GM21529 (cell line): ENCODE results near the gene KLLN.
"Not testable (repeated sequence)": the region's sequence is repeated elsewhere in the genome, so short reads cannot be mapped to it uniquely, and the experiment has no call there.

Experiments used
- ATAC-seq: cut with Tn5 transposase; IDR thresholded peaks from one replicate; pipeline ENCODE4 v1.9.1; 2021; ENCODE audit not compliant: unreplicated experiment

The KLLN gene

GRCh38 chr10:87843714-87844113 is 19.6 kb downstream of the KLLN start:
- no peak for ATAC-seq

DNA sequence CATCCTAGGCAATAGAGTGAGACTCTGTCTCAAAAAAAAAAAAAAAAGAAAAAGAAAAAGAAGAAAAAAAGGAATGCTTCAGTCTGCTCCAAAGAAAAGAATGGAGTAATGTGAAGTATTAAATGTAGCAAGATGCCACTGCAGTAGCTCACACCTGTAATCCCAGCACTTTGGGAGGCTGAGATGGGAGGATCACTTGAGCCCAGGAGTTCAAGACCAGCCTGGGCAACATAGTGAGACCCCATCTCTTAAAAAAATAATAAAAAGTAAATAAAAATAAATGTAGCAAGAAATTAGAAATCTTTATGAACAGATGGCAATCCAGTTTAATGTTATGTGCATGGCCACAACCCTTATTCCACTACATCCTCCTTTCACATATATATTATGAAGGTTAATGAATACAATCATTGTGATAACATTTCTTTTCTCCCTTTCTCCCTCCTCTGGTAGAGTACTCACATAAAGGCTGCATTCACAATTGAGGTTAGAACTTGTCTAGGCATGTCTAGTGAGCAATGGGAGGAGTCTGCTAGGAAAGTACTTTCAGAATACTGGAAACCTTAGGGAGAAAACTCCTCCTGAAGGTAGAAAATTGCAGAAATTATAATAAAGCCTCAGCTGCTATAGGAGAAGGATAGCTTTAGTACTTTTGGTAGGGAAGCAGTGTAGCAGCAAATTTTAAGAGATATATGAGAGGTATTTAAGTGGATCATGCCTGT is 20.4 kb downstream of the KLLN start:
- ATAC-seq, result no peak

DNA sequence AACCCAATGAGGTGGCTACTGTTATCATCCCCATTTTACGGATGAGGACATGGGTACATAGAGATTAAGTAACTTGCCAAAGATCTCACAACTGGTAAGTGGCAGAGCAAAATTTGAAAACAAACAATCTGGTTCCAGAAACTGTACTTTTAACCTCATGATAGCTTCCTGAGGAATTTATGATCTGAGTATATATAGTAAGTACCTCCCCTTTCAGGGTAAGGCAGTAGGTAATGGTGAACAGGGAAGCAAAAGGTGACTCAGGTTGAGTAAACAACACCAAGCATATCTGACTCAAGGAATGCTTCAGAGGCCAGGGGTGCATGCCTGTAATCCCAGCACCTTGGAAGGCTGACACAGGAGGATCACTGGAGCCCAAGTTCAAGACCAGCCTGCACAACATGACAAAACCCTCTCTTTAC is 21.1 kb downstream of the KLLN start:
- no peak for ATAC-seq

DNA sequence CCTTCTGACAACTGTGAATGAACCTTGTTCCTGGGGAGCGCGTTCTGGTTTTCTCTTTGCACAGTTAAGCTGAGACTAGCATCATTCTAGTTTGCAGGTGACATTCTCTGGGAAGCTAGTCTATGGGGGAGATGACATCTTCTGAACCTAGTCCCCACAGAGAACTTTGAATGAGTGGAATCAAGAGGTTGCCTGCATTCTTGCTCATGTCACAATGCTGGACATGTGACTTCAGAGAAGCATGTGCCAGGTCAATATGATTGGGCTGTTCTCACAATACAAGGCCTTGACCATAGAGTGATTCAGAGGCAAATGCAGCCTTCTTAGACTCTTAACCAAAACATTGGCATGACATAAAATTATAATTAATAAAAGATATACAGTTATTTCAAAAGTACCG is 22.1 kb downstream of the KLLN start:
- no peak for ATAC-seq

DNA sequence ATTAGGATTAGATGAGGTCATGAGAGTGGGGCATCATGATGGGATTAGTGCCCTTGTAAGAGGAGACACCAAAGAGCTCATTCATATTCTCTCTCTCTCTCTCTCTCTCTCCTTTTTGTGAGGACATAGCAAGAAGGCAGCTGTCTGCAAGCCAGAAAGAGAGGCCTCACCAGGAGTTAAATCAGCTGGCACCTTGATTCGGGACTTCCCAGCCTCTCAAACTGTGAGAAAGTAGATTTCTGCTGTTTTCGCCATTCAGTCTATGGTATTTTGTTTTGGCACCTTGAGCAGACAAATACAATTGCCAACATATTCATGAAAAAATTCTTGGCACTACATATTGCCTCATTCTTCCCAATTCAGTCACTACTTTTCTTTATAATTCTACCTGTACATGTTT is 24.7 kb downstream of the KLLN start:
- ATAC-seq, result no peak

DNA sequence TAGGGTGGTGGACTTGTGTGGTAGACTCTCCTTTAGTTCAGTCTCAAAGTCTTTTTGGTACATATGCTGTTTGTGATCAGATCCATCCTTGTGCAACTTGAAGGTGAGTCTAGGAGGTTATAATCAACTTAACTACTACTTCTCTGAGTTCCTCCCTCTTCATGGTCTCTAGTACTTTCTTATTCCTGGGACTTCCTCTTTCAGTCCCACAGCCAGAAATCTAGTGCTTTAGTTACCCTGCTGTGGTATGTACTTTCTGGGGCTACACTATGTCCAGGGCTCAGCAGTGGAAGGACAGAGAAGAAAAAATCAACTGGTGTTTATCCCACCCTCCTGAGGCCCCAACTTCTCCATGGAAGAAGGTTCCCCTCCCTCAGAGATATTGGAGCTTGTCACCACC is 25.9 kb downstream of the KLLN start:
- ATAC-seq, result peak; percentile 67

GRCh38 chr10:87836098-87836497 is 27.2 kb downstream of the KLLN start:
- ATAC-seq, result no peak

DNA sequence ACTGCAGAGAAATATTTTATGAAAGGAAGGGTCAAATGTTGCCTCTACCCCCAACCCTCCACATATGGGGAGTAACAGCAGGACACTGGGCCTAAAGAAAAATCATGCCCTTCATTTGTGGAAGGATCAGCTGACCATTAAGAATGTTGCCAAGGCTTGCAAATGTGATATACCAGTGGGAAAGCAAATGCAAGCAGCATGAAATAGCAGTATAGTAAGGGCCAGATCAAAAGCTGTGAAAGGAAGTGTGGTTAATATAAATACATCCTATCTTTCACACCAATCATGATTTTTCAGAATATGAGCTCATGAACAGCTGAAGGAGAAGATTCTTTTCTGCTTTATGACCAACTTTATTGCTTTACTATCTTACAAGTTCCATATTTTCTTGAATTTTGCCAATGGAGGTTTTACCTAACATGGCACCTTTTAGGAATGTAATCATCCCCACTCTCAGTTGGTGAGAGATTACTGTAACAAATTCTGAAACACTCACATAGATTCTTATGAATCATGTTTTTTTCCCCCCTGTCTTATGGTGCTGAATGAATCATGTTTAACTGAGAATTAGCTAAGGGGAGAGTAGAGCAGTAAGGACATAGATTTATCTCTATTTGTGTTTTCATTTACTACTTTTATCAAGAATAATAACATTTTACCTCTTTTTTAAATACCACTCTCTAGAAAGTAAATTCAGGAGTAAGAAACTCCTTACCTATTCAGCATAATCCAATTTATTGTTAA is 33.2 kb downstream of the KLLN start:
- ATAC-seq, result no peak

GRCh38 chr10:87829051-87829450 is 34.3 kb downstream of the KLLN start:
- ATAC-seq, result not testable (repeated sequence)

GRCh38 chr10:87827681-87828080 is 35.7 kb downstream of the KLLN start:
- no peak for ATAC-seq

DNA sequence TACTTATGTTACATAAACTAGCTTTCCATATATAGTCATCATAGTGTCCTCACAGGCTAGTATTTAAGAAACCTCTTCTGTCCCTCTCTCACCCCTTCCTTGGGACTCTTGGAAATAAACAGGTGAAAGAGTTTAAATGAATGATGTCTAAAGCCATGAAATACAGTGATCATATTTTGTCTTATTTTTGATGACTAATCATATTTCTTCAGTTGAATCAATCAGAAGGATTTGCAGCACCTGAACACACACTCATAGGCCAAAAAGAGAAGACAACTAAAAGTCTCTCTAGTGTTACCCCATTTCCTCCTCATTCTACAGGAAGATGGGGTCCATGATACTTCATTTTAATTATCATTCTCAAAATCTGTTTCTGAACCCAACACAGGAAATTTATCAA is 36.7 kb downstream of the KLLN start:
- no peak for ATAC-seq

GRCh38 chr10:87819289-87819585 is 44.1 kb downstream of the KLLN start:
- no peak for ATAC-seq

DNA sequence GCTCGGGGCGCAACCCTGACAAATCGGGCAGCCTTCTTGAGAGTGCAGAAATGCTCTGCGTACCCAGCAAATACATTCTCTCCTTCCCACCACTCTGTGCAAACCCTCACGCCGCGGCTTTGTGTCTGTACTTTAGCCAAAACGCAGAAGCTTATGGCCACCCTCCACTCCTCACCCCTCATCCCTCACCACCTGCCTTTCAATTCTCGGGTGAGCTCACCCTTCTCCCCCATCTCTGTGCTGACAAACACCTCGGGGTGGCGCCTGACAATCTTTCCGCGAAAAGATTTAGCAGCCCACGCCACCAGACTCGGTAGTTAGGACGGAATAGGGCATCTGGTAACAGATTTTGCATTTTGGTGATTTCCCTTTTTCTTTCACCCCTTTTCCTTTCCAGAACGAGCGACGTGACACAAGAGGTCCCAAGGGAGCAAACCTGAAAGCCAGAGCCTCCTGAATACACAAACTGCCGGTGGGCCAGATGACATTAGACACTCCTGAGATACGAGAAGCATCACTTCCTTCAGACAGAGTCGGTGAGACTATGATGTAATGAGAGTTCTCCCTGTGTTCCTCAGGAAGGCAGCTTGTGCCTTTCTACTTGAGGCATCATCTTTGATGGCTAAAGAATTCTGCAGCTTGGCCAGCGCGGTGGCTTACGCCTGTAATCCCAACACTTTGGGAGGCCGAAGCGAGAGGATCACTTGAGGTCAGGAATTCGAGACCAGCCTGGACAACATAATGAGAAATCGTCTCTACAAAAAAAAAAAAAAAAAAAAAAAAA is 44.6 kb downstream of the KLLN start:
- peak; percentile 62 for ATAC-seq

- ATAC-seq, result peak; percentile 69
These were observed 45.5 kb downstream of the KLLN start, which contains the start of gene ATAD1 for GRCh38 chr10:87817609-87818504. Gene ATAD1 (minus strand): TSS chr10:87818226. CDS start chr10:87814599, 3,627 bp downstream.

DNA sequence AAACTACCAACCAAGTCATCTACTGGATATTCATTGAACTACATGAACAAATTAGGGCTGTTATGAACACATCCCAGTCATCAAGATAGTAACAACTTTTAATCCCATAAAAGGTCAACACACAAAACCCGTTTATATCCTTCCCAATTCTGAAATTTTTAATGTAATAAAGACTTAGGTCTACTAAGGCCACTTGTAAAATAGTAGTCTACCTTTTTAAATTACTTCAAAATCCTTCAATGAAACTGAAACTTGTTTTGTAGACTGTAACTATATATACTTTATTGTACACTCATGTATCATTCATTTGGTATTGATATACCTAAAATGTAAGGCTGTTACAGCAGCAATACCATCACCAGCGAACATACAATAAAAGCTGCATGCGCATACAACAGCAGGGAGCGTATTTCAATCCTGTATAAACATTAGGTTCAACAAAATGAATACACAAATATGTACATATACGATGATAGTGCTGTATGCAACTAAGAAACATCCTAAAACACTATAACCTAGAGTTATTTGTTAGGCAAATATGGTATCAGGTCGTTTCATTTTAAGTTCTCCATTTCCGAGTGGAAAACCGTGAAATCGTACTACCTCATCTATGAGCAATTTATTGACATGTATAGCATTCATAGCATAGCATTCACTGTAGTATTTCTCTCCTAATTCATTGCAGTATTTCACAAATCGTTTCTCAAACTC is 46.3 kb downstream of the KLLN start:
- no peak for ATAC-seq

DNA sequence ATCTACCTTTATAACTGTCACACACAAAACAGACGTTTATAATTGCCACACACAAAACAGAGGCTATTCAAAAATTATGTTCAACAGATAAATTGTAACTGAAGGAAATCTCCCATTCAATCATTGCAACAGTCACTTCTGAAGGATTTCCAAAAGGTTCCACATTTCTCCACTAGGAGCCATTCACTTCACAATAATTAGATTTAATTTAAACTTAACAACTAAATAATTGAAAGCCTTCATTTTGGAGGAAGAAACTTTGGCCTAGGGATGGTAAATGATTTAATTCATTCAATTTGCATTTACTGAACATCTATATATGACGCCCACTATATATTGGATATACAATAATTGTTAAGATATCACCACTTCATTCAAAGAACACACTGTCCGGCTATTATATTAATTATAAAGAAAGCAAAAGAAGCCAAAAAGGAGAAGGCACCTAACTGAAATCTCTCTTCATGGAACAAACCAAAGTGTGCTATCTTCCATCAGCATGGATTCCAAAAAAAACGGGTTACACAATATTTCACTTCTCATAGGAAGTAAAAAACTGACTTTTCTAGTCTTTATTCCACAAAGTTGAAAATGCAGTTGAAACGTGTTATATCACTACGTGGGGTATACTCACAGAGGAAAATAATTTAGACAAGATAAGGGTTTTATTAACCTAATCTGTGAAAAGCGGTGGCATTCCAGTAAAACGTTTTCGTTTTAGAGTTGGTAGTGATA is 47.0 kb downstream of the KLLN start:
- ATAC-seq, result no peak
